Liver (tissue), 3 donors: ENCODE data around the gene PITRM1.

ENCODE experiments used
- MAX ChIP-seq: IDR thresholded peaks from 2 replicates; pipeline ENCODE4 v1.6.1; 2016; ENCODE audit warnings: antibody characterized with exemption
- RAD21 ChIP-seq, 2 donors: IDR thresholded peaks; 2 replicates each; pipeline ENCODE4 v1.6.1; 2016; ENCODE audit warnings: antibody characterized with exemption in 2 of 2, mild to moderate bottlenecking in 2 of 2
- TAF1 ChIP-seq: conservative IDR thresholded peaks from 2 replicates; pipeline ENCODE4 v1.6.1; 2016; ENCODE audit warnings: antibody characterized with exemption, mild to moderate bottlenecking
- TF ChIP-seq, protein P1 (sequence below): fragments of 150-350 bp; IDR thresholded peaks from 2 replicates; pipeline ENCODE4 v1.5.1; 2017; ENCODE audit warnings: improper control_type of control experiment, low read depth, low read length; ENCODE audit not compliant: missing input control
- TF ChIP-seq, protein P2 (sequence below): IDR thresholded peaks from 2 replicates; pipeline ENCODE4 v1.6.1; 2016; ENCODE audit warnings: antibody characterized with exemption, mild to moderate bottlenecking
- TF ChIP-seq, protein P3 (sequence below): IDR thresholded peaks from 2 replicates; pipeline ENCODE4 v1.6.1; 2016; ENCODE audit warnings: antibody characterized with exemption
- donor health status: healthy.
- donor health status: healthy.

GRCh38 chr10:3169673-3170072, 2.9 kb downstream of the PITRM1 start:
- TF ChIP-seq, protein P1, sequence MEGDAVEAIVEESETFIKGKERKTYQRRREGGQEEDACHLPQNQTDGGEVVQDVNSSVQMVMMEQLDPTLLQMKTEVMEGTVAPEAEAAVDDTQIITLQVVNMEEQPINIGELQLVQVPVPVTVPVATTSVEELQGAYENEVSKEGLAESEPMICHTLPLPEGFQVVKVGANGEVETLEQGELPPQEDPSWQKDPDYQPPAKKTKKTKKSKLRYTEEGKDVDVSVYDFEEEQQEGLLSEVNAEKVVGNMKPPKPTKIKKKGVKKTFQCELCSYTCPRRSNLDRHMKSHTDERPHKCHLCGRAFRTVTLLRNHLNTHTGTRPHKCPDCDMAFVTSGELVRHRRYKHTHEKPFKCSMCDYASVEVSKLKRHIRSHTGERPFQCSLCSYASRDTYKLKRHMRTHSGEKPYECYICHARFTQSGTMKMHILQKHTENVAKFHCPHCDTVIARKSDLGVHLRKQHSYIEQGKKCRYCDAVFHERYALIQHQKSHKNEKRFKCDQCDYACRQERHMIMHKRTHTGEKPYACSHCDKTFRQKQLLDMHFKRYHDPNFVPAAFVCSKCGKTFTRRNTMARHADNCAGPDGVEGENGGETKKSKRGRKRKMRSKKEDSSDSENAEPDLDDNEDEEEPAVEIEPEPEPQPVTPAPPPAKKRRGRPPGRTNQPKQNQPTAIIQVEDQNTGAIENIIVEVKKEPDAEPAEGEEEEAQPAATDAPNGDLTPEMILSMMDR: no peak
- TF ChIP-seq, protein P2, sequence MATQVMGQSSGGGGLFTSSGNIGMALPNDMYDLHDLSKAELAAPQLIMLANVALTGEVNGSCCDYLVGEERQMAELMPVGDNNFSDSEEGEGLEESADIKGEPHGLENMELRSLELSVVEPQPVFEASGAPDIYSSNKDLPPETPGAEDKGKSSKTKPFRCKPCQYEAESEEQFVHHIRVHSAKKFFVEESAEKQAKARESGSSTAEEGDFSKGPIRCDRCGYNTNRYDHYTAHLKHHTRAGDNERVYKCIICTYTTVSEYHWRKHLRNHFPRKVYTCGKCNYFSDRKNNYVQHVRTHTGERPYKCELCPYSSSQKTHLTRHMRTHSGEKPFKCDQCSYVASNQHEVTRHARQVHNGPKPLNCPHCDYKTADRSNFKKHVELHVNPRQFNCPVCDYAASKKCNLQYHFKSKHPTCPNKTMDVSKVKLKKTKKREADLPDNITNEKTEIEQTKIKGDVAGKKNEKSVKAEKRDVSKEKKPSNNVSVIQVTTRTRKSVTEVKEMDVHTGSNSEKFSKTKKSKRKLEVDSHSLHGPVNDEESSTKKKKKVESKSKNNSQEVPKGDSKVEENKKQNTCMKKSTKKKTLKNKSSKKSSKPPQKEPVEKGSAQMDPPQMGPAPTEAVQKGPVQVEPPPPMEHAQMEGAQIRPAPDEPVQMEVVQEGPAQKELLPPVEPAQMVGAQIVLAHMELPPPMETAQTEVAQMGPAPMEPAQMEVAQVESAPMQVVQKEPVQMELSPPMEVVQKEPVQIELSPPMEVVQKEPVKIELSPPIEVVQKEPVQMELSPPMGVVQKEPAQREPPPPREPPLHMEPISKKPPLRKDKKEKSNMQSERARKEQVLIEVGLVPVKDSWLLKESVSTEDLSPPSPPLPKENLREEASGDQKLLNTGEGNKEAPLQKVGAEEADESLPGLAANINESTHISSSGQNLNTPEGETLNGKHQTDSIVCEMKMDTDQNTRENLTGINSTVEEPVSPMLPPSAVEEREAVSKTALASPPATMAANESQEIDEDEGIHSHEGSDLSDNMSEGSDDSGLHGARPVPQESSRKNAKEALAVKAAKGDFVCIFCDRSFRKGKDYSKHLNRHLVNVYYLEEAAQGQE: no peak
- TF ChIP-seq RAD21 (IDR thresholded peaks at IDR 0.05): no peak
- no peak for TF ChIP-seq MAX
- TF ChIP-seq, protein P3, sequence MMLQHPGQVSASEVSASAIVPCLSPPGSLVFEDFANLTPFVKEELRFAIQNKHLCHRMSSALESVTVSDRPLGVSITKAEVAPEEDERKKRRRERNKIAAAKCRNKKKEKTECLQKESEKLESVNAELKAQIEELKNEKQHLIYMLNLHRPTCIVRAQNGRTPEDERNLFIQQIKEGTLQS: no peak
- TF ChIP-seq TAF1: no peak
